ENCODE data around the gene CCDC3.

DNA sequence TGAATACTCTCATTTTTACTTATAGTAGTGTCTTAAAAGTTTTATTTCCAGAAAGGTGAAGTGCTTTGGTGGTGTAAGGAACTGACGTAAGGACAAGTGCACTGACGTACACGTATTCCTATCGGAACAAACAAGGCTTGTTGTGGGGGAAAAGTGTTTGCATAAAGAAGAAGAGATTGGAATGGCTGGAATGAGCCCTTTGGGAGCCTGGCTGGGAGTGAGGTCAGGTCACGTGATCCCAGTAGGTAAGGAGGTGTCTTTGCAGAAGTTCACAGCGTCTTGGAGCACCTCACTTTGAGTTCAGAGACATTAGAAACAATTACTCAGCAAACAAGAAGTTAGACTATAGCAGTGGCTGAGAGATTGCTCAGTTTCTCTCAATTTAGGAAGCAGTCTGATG, 104.2 kb downstream of the CCDC3 start:
- TF ChIP-seq, protein P1, sequence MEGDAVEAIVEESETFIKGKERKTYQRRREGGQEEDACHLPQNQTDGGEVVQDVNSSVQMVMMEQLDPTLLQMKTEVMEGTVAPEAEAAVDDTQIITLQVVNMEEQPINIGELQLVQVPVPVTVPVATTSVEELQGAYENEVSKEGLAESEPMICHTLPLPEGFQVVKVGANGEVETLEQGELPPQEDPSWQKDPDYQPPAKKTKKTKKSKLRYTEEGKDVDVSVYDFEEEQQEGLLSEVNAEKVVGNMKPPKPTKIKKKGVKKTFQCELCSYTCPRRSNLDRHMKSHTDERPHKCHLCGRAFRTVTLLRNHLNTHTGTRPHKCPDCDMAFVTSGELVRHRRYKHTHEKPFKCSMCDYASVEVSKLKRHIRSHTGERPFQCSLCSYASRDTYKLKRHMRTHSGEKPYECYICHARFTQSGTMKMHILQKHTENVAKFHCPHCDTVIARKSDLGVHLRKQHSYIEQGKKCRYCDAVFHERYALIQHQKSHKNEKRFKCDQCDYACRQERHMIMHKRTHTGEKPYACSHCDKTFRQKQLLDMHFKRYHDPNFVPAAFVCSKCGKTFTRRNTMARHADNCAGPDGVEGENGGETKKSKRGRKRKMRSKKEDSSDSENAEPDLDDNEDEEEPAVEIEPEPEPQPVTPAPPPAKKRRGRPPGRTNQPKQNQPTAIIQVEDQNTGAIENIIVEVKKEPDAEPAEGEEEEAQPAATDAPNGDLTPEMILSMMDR (IDR thresholded peaks at IDR 0.05; ENCODE audit: low read length): no peak
- no peak for TF ChIP-seq EZH2 (IDR thresholded peaks at IDR 0.05; ENCODE audit: borderline replicate concordance, low read length)

Measured in OCI-LY1 (cell line).